GF-D8 (cell line): Measurements from ENCODE around the gene CEP350.

Experiments
- DNase-seq: peaks from one replicate; lab custom pipeline; 2025; lab: John Stamatoyannopoulos, UW

CEP350 gene, protein sequence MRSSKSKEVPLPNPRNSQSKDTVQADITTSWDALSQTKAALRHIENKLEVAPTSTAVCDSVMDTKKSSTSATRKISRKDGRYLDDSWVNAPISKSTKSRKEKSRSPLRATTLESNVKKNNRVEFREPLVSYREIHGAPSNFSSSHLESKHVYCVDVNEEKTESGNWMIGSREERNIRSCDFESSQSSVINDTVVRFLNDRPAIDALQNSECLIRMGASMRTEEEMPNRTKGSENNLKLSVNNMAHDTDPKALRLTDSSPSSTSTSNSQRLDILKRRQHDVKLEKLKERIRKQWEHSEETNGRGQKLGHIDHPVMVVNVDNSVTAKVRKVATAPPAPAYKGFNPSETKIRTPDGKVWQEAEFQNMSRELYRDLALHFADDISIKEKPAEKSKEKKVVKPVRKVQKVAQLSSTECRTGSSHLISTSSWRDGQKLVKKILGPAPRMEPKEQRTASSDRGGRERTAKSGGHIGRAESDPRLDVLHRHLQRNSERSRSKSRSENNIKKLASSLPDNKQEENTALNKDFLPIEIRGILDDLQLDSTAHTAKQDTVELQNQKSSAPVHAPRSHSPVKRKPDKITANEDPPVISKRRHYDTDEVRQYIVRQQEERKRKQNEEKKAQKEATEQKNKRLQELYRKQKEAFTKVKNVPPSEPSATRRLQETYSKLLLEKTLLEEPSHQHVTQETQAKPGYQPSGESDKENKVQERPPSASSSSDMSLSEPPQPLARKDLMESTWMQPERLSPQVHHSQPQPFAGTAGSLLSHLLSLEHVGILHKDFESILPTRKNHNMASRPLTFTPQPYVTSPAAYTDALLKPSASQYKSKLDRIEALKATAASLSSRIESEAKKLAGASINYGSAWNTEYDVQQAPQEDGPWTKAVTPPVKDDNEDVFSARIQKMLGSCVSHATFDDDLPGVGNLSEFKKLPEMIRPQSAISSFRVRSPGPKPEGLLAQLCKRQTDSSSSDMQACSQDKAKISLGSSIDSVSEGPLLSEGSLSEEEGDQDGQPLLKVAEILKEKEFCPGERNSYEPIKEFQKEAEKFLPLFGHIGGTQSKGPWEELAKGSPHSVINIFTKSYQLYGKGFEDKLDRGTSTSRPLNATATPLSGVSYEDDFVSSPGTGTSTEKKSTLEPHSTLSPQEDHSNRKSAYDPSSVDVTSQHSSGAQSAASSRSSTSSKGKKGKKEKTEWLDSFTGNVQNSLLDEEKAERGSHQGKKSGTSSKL (N-terminal part only)

GRCh38 chr1:179954493-179955286 lies at the start of gene CEP350:
TSS of gene CEP350 (plus strand) at chr1:179954810. CDS start at chr1:179986182, 31,372 bp downstream.
- DNase-seq = peak; percentile 97

DNA sequence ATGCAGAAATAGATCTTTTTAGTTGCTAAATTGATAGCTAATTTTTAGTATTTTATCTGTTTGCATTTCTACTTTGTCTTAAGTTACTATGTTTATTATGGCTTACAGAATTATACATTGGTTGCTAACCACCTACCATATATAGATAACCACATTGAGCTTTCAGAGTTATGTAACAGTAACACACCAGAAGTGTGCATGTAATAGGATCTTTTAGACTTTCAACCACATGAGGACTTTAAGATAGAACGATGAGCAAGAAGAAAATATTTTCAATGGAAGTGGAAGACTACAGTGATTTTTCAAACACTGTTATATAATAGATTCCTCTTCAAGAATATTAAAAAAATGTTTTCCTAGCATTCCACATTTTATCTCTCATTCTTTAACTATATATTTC lies 43.7 kb upstream of the CEP350 start:
- peak; percentile 64 for DNase-seq

- DNase-seq = no peak
Measured at GRCh38 chr1:179911812-179912211, 42.8 kb upstream of the CEP350 start.

- DNase-seq = no peak
Measured at GRCh38 chr1:179917601-179918429, 36.8 kb upstream of the CEP350 start.

DNA sequence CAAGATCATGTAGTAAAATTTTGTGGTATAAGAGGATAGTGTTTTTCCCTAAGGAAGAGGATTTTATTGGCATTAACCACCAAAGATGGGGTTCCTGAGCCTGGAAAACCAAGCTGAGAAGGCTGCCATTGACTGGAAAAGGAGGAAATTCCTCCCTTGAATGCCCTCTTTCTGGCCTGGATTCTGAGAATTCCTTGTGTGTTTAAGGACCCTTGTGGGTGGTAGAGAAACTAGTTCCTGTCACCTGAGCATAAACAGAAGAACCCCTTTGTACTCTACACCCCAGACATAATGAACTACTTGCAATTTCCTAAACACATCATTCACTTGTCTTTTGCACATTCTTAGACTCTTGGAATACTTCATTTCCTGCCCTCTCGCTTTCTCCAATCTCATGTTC lies 33.1 kb upstream of the CEP350 start:
- DNase-seq = no peak

DNA sequence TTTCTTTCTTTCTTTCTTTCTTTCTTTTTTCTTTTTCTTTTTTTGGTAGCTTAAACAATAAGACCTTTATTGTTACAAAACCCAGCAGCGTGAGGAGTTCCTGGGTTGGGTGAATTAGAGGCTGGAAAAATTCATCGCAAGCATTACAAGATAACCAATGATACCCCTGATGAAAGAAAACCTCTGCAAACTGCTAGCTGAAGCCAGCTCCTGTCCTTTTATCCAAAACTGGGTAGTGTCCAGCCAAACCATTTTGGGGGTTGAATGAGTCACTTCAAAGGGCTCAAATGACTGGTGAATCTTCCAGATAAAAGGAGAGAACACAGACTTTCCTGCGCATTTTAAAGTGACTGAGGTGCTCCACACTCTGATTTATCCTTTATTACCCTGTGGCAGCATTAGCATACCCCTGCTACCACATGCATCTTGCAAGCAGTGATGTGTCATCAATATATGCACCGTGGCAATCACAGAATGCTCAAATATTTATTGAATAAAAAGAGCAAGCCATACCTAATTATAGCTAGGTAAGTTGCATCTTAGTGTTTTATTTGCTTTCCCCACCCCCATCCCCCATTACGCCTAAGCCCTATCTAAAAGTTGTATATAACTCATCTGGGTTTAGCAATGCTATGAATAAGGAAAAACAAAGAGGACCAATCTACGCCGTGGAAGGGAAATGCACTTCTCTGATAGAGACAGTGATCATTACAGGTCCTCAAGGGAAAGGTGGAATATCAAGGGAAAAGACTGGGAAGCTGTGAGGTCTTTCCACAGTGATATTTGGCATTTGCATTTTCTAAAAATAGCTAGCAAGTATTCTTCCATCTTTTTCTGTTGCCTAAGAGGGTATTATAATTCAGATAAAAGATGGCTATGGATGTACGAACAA lies 32.4 kb upstream of the CEP350 start:
- no peak for DNase-seq

- DNase-seq = no peak
Measured at GRCh38 chr1:179923029-179923428, 31.6 kb upstream of the CEP350 start.

DNA sequence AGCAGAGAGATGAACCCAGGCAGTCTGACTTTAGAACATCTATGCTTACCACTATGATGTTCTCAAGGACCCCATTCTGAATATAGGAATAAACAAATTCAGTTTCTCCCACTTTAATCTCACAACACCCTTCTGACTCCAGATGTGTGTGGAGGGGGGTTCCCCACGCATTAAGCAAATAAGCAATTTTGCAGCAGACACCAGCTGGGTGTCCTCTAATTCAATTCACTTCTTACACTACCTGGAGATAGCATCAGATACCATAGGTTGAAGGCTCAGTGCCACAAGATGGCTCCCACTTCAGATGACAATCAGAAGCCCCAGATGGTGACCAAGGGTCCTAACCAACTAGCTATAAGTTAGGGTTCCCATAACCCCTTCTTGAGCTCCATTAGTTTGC lies 30.3 kb upstream of the CEP350 start:
- no peak for DNase-seq

GRCh38 chr1:179925302-179925701 lies 29.3 kb upstream of the CEP350 start:
- DNase-seq = no peak

DNA sequence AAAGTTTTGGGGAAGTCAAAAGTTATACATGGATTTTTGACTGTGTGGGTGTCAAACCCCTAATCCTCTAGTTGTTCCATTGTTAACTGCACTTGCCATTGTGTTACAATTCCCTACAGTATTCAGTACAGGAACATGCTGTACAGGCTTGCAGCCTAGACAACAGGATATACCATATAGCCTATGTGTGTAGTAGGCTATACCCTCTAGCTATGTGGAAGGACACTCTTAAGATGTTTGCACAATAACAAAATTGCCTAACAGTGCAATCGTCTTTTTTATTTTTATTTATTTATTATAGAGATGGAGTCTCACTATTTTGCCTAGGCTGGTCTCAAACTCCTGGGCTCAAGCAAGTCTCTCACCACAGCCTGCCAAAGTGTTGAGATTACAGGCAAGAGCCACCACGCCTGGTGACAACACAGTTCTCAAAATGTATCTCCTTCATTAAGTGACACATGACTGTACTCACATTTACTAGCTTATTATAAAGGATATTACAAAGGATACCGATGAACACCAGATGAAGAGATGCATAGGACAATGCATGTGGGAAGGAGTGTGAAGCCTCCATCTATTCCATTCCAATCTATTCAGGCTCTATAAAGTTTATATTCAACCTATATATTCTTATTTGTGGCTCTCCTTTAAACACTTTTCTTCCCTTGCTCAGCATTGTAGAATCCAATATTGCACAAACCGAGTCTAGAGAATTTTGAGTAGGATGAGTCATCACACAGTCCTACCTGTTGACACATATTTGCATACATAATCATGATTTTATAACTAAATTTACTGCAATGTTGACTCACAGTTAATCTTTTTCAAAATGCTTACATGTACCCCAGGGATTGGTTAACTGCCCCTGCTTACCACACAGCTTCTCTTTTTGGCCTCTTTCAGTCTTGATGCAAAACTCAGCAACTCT lies 28.4 kb upstream of the CEP350 start:
- DNase-seq = no peak

DNA sequence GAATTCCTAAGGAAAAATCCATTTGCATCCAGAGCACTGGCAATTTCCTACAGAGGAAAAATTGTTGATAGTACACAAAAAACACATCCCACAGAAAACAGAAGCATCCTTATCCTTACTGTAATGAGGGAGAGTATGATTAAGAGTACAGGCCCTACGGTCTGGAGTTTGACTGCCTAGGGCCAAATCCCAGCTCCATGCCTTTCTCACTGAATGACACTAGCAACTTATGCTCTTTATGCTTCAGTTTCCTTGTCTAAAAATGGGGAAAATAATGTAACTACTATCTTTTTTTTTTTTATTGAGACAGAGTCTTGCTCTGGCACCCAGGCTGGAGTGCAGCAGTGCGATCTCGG lies 27.8 kb upstream of the CEP350 start:
- no peak for DNase-seq

DNA sequence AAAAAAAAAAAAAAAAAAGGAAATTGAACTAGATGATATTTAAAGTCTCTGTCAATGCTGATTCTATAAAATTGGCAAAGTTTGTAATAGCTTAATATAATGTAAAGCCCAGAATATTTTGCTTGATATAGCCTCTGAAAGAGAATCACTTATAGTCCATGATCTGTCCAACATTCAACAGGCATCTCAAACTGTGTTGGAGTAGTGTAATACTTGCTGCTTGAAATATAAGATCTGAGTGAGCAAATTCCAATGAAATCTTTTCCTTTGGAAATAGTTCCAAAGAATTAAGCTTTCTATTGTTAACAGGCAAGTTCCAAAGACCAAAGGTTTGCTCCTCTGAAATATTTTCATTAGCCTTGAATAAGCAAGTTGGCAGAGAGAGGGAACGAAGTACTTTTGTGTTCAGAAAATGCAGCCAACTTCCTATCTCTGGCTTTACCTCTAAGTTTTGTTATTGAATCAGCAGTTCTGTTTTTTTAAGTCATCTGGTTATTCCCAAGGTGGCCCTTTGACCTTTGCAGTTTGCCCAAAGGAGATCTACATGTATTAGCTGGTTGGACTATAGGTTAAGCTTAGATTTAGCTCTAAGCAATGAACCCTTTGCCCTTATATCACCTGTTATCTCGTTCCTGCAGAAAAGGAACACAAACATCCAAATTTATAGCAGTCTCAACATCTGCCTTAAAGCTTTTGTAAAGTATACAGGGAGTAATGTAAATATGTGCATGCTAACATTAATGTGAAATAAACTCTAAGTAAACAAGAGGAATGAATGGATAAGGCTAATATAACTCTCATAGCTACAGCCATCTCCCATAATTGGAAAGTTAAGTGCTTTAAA lies 24.4 kb upstream of the CEP350 start:
- no peak for DNase-seq

- no peak for DNase-seq
Measured at GRCh38 chr1:179930867-179931266, 23.7 kb upstream of the CEP350 start.

GRCh38 chr1:179933219-179933618 lies 21.4 kb upstream of the CEP350 start:
- DNase-seq = no peak

- no peak for DNase-seq
Measured at GRCh38 chr1:179935909-179936496, 18.6 kb upstream of the CEP350 start.

DNA sequence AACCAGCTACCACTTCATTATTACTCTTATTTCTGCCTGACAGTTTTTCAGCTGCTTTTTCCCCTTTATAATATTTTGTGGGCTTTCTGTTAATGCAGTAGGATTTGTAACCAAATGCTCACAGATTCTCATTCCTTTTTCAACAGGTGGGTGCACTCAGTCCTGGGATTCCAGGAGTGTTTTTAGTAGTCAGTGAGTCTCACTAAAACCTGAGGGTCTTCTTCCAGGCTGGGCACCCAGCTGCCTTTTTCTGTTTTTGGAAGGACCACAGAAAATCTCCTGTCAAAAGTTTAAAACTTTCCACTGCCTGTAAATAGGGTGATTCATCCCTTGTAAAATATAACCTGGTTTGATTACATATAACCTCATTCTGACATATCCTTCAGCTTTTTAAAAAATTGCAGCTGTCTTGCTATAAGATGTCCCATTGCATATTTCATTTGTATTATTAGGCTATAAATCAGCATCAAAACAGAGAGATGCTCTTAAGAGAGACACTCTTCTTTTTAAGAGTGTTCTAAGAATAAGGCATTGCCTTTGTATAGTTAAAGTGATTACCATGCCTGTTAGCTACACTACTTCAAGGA lies 16.8 kb upstream of the CEP350 start:
- DNase-seq = no peak

GRCh38 chr1:179938752-179939151 lies 15.9 kb upstream of the CEP350 start:
- DNase-seq = no peak
